OCI-LY1 (cell line): Measurements from ENCODE around the gene LYPD8.

Experiments
- CTCF ChIP-seq: fragments of 200-600 bp; sonication (generic), shearing (Covaris generic); IDR thresholded peaks from 2 replicates; pipeline ENCODE4 v1.5.1; 2017; ENCODE audit warnings: mild to moderate bottlenecking, antibody characterized with exemption, low read length, moderate library complexity, mixed read lengths
- EZH2 ChIP-seq: fragments of 200-600 bp; sonication (generic), shearing (Covaris generic); IDR thresholded peaks from 2 replicates; pipeline ENCODE4 v1.8.0; 2017; ENCODE audit warnings: borderline replicate concordance, mixed run types, mild to moderate bottlenecking, antibody characterized with exemption, low read length, moderate library complexity, mixed read lengths

- no peak for TF ChIP-seq CTCF
- no peak for TF ChIP-seq EZH2
Measured at GRCh38 chr1:248702714-248703113, 52.8 kb downstream of the LYPD8 start, which contains the start of gene OR14I1.
